Adrenal gland (tissue), 5 donors: Measurements from ENCODE around the gene LIPG.

ENCODE experiments used
- CTCF ChIP-seq, 6 experiments: fragments of 450-650 bp in 4 of 6; fragments of 200-600 bp in 2 of 6; sonication (generic) in 1 of 6; IDR thresholded peaks; 1 replicate in 5 of 6; 2 replicates in 1 of 6; pipeline versions ENCODE4 v1.5.1 to v1.8.0; 2016 to 2021; ENCODE audit warnings: antibody characterized with exemption in 6 of 6, mild to moderate bottlenecking in 2 of 6, moderate library complexity in 1 of 6
- POLR2A ChIP-seq, 2 donors: fragments of 450-650 bp; IDR thresholded peaks; one replicate each; pipeline ENCODE4 v1.6.1; 2017; ENCODE audit warnings: antibody characterized with exemption in 2 of 2, mild to moderate bottlenecking in 2 of 2, moderate library complexity in 1 of 2
- donor health status: DM: no; HTN: no; CAD: no.

GRCh38 chr18:49524349-49524748 is 37.5 kb upstream of the LIPG start:
- TF ChIP-seq CTCF (IDR thresholded peaks at IDR 0.05), result no peak
- TF ChIP-seq POLR2A (IDR thresholded peaks at IDR 0.05), result no peak
